SK-N-SH treated with all-trans-retinoic acid at 6 μM for 48 hours (cell line): ENCODE data around the gene ZIC5.

Source experiments
- ATAC-seq: fragments of 200-7000 bp; cut with Tn5 transposase; 3 replicates; pipeline ENCODE4 v1.9.1; 2020; ENCODE audit warnings: mild to moderate bottlenecking, moderate library complexity
- ARNTL ChIP-seq: fragments of 450-650 bp; formaldehyde crosslinking; IDR thresholded peaks from 2 replicates; pipeline ENCODE4 v1.5.0; 2020; ENCODE audit warnings: low read depth, mild to moderate bottlenecking, moderate library complexity, borderline replicate concordance
- BACH2 ChIP-seq: fragments of 250-450 bp; sonication (Bioruptor Pico); IDR thresholded peaks from 2 replicates; pipeline ENCODE4 v1.9.0; 2021; ENCODE audit warnings: mild to moderate bottlenecking, borderline replicate concordance
- CSDC2 ChIP-seq: fragments of 250-450 bp; sonication (Bioruptor Pico); IDR thresholded peaks from 2 replicates; pipeline ENCODE4 v1.5.0; 2020; ENCODE audit warnings: mild to moderate bottlenecking, moderate library complexity
- CSRNP3 ChIP-seq: fragments of 250-450 bp; sonication (Bioruptor Pico); IDR thresholded peaks from 2 replicates; pipeline ENCODE4 v1.5.1; 2021; ENCODE audit warnings: mild to moderate bottlenecking, moderate library complexity
- ESRRG ChIP-seq: fragments of 250-450 bp; sonication (Bioruptor Pico); IDR thresholded peaks from 2 replicates; pipeline ENCODE4 v1.6.1; 2021; ENCODE audit warnings: mild to moderate bottlenecking
- GLIS3 ChIP-seq: fragments of 250-450 bp; sonication (Bioruptor Pico); IDR thresholded peaks from 2 replicates; pipeline ENCODE4 v1.5.0; 2020; ENCODE audit warnings: mild to moderate bottlenecking, moderate library complexity
- ISL1 ChIP-seq: fragments of 250-450 bp; sonication (Bioruptor Pico); IDR thresholded peaks from 2 replicates; pipeline ENCODE4 v2.1.2; 2022; ENCODE audit warnings: mild to moderate bottlenecking, moderate library complexity
- OSR1 ChIP-seq: fragments of 250-450 bp; sonication (Bioruptor Pico); IDR thresholded peaks from 2 replicates; pipeline ENCODE4 v1.8.0; 2022; ENCODE audit warnings: moderate library complexity, mild to moderate bottlenecking, inconsistent platforms
- POU6F1 ChIP-seq: fragments of 250-450 bp; sonication (Bioruptor Pico); IDR thresholded peaks from 2 replicates; pipeline ENCODE4 v1.8.0; 2021; ENCODE audit warnings: low read depth, mild to moderate bottlenecking, moderate library complexity, borderline replicate concordance
- PPARA ChIP-seq: fragments of 250-450 bp; sonication (Bioruptor Pico); IDR thresholded peaks from 2 replicates; pipeline ENCODE4 v1.5.0; 2020; ENCODE audit warnings: mild to moderate bottlenecking, borderline replicate concordance
- RARB ChIP-seq: fragments of 250-450 bp; sonication (Bioruptor Pico); IDR thresholded peaks from 2 replicates; pipeline ENCODE4 v1.8.0; 2021; ENCODE audit warnings: mild to moderate bottlenecking, moderate library complexity
- SNAI2 ChIP-seq: fragments of 250-450 bp; sonication (Bioruptor Pico); IDR thresholded peaks from 2 replicates; pipeline ENCODE4 v1.5.0; 2020; ENCODE audit warnings: mild to moderate bottlenecking, moderate library complexity
- TCF4 ChIP-seq: fragments of 250-450 bp; sonication (Bioruptor Pico); IDR thresholded peaks from 2 replicates; pipeline ENCODE4 v1.8.0; 2021; ENCODE audit warnings: mild to moderate bottlenecking, moderate library complexity, borderline replicate concordance
- TOX ChIP-seq: fragments of 250-450 bp; sonication (Bioruptor Pico); IDR thresholded peaks from 2 replicates; pipeline ENCODE4 v1.8.0; 2021; ENCODE audit warnings: mild to moderate bottlenecking, moderate library complexity, borderline replicate concordance
- ZC3H10 ChIP-seq: fragments of 250-450 bp; sonication (Bioruptor Pico); IDR thresholded peaks from 2 replicates; pipeline ENCODE4 v1.5.1; 2021; ENCODE audit warnings: mild to moderate bottlenecking, moderate library complexity
- ZFP3 ChIP-seq: fragments of 250-450 bp; sonication (Bioruptor Pico); IDR thresholded peaks from 2 replicates; pipeline ENCODE4 v1.5.0; 2020; ENCODE audit warnings: mild to moderate bottlenecking, moderate library complexity
- ZFP30 ChIP-seq: fragments of 450-650 bp; formaldehyde crosslinking; IDR thresholded peaks from 2 replicates; pipeline ENCODE4 v1.5.0; 2022; ENCODE audit warnings: mild to moderate bottlenecking, moderate library complexity
- ZNF565 ChIP-seq: fragments of 450-650 bp; formaldehyde crosslinking; conservative IDR thresholded peaks from 2 replicates; pipeline ENCODE4 v1.5.0; 2020; ENCODE audit warnings: low read depth, mild to moderate bottlenecking, moderate library complexity
- ZNF70 ChIP-seq: fragments of 450-650 bp; formaldehyde crosslinking; IDR thresholded peaks from 2 replicates; pipeline ENCODE4 v1.5.0; 2020; ENCODE audit warnings: mild to moderate bottlenecking, moderate library complexity
- ZNF8 ChIP-seq: fragments of 450-650 bp; formaldehyde crosslinking; IDR thresholded peaks from 2 replicates; pipeline ENCODE4 v1.5.0; 2020; ENCODE audit warnings: mild to moderate bottlenecking, moderate library complexity
- TF ChIP-seq, protein P1 (sequence below): fragments of 250-450 bp; sonication (Bioruptor Pico); IDR thresholded peaks from 2 replicates; pipeline ENCODE4 v1.5.0; 2020; ENCODE audit warnings: mild to moderate bottlenecking, moderate library complexity
- TF ChIP-seq, protein P2 (sequence below): fragments of 250-450 bp; sonication (Bioruptor Pico); IDR thresholded peaks from 2 replicates; pipeline ENCODE4 v1.5.1; 2020; ENCODE audit warnings: low read depth, mild to moderate bottlenecking, moderate library complexity

The ZIC5 gene

DNA sequence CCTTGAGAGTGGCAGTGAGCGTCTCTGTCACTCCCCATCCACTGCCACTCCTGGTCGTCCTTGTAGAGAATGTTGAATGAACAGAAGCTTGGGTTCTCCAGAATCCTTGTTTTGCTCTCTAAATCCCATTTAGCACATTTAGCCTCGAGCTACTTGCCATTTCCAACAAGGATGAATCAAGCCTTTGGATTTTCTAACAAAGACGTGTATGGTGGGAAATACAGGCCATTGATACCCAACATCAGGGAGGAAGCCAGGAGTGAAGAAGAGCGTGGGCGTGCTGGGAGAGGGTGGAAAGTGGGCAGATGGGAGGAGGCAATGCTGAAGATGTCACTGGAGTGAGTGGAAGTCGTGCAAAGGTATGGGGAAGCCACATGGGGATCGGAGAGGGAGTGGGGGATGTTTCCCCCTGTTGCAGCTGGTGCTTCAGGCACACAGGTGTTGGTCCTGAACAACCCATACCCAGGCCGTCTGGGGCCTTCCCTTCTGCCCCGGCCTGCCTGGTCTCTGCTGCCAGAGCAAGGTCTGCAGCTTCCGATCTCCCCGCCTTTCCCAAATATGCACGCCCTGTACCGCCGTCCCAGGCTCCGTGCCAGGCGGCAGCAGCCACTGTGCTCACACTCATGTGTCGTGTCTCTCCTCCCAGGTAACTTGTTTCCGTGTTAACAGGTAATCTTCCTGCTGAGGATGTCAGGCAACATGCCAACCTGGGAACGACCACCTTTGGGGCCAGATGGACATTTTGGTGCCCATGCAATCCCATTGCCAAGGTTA is 48.7 kb downstream of the ZIC5 start:
- no peak for ATAC-seq
- TF ChIP-seq ZNF8 (CRISPR knock-in tag) = no peak
- no peak for TF ChIP-seq ISL1 (CRISPR knock-in tag)
- no peak for TF ChIP-seq OSR1 (CRISPR knock-in tag)
- no peak for TF ChIP-seq ZC3H10
- no peak for TF ChIP-seq BACH2 (CRISPR knock-in tag)
- TF ChIP-seq ARNTL (CRISPR knock-in tag) = no peak
- TF ChIP-seq PPARA = no peak
- TF ChIP-seq, protein P1, sequence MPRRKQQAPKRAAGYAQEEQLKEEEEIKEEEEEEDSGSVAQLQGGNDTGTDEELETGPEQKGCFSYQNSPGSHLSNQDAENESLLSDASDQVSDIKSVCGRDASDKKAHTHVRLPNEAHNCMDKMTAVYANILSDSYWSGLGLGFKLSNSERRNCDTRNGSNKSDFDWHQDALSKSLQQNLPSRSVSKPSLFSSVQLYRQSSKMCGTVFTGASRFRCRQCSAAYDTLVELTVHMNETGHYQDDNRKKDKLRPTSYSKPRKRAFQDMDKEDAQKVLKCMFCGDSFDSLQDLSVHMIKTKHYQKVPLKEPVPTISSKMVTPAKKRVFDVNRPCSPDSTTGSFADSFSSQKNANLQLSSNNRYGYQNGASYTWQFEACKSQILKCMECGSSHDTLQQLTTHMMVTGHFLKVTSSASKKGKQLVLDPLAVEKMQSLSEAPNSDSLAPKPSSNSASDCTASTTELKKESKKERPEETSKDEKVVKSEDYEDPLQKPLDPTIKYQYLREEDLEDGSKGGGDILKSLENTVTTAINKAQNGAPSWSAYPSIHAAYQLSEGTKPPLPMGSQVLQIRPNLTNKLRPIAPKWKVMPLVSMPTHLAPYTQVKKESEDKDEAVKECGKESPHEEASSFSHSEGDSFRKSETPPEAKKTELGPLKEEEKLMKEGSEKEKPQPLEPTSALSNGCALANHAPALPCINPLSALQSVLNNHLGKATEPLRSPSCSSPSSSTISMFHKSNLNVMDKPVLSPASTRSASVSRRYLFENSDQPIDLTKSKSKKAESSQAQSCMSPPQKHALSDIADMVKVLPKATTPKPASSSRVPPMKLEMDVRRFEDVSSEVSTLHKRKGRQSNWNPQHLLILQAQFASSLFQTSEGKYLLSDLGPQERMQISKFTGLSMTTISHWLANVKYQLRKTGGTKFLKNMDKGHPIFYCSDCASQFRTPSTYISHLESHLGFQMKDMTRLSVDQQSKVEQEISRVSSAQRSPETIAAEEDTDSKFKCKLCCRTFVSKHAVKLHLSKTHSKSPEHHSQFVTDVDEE = no peak
- no peak for TF ChIP-seq ESRRG
- TF ChIP-seq POU6F1 (CRISPR knock-in tag) = no peak
- TF ChIP-seq GLIS3 (CRISPR knock-in tag) = no peak
- TF ChIP-seq ZFP3 (CRISPR knock-in tag) = no peak
- no peak for TF ChIP-seq CSRNP3 (CRISPR knock-in tag)
- TF ChIP-seq RARB (CRISPR knock-in tag) = no peak
- no peak for TF ChIP-seq TCF4
- TF ChIP-seq, protein P2, sequence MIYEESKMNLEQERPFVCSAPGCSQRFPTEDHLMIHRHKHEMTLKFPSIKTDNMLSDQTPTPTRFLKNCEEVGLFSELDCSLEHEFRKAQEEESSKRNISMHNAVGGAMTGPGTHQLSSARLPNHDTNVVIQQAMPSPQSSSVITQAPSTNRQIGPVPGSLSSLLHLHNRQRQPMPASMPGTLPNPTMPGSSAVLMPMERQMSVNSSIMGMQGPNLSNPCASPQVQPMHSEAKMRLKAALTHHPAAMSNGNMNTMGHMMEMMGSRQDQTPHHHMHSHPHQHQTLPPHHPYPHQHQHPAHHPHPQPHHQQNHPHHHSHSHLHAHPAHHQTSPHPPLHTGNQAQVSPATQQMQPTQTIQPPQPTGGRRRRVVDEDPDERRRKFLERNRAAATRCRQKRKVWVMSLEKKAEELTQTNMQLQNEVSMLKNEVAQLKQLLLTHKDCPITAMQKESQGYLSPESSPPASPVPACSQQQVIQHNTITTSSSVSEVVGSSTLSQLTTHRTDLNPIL (CRISPR knock-in tag) = no peak
- TF ChIP-seq ZNF70 (CRISPR knock-in tag) = no peak
- TF ChIP-seq CSDC2 = no peak
- no peak for TF ChIP-seq TOX
- TF ChIP-seq ZNF565 (CRISPR knock-in tag) = no peak

- no peak for ATAC-seq
- TF ChIP-seq ARNTL (CRISPR knock-in tag) = no peak
Observed at GRCh38 chr13:99919132-99919531, 52.4 kb downstream of the ZIC5 start.

DNA sequence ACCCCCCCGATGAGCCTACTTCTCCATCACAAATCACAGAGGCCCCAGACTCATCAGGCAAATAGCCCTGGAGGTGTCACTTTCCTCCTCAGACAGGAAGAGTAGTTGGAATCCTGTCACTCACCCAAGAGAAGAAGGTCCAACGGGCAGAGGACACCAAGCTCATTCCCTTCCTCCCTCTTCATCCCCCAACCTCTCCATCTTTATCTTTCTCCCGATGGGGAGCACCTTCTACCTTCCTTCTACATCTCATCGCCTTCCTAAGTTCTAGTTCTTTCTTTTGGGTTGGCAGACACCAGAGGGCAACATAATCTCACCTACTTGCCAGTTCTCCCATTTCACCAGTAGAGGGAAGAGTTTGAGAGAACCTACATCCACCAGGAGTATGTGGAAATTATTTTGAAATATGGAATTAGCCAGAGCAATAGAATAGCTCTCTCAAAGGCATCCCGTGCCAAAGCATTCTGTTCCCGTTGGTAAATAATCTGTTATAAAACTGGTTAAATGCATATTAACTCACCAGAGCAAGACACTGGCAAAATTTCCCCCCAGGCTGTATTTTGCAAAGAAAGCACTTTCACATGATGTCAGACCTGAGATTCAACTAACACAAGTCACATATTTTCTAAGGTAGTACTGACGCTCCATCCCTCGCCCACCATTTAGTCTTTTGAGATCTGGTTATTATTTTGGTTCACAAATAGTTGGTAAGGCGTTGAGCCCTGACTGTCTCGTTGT is 55.0 kb downstream of the ZIC5 start:
- ATAC-seq = peak; percentile 95
- TF ChIP-seq POU6F1 (CRISPR knock-in tag) (no peak), OSR1 (CRISPR knock-in tag) (no peak), ZNF8 (CRISPR knock-in tag) (no peak), GLIS3 (CRISPR knock-in tag) (no peak), CSDC2 (no peak), ZFP30 (CRISPR knock-in tag) (no peak), TCF4 (no peak), PPARA (no peak), RARB (CRISPR knock-in tag) (no peak), SNAI2 (CRISPR knock-in tag) (no peak), ZNF565 (CRISPR knock-in tag) (no peak), ZC3H10 (no peak)
- TF ChIP-seq, protein P2 (CRISPR knock-in tag) = no peak
- TF ChIP-seq, protein P1 = no peak
